ENCODE measurements around the gene VAV2.

VAV2 gene

DNA sequence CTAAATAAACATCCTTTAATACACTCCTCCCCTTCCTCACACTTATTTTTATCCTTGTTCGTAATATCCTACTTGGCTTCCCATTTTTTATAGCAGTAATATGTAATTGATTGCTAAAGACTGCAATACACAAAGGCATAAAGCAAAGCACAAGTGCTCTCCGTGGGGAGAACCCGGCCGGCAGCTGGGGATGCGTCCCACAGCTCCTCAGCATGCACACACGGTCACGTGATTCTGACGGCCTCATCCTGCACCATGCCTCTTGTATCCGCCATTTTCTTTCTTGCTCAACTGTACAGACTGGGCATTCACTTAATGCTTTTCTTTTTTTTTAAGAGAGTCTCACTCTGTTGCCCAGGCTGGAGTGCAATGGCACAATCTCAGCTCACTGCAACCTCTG lies 36.0 kb upstream of the VAV2 start:
- no peak for DNase-seq

DNA sequence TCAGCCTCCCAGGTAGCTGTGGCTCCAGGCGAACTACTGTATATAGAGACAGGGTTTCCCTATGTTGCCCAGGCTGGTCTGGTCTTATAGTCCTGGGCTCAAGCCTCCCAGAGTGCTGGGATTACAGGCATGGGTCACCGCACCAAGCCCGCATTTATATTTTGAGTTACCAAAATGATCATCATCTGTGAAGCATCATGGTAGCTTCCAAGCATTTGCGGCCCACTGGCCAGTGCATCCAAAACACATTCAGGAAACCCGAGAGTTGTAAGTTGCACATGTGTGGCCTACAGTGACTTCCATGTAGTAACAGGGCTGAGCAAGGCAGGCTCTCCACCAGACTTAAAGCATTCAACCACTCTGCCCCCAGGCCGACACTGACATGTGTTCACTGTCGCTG lies 35.4 kb upstream of the VAV2 start:
- no peak for DNase-seq

DNA sequence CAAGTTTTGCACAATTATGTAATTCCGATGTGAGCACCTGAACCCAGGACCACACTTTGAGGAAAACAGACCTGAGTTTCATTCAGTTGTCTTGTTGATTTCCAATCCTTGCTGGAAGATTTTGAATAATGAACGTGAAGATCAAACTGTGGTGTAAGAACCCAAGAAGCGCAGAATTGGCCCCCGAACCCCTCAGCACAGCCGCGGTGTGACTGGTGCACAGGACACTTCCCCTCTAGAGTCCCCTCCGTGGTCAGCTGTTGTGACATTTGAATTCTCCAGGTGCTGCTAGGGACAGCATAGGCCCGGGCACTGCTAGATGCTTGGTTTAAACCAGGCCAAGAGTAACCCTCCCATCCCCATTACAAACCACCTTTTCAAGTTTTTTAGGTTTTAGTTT lies 34.9 kb upstream of the VAV2 start:
- no peak for DNase-seq

DNA sequence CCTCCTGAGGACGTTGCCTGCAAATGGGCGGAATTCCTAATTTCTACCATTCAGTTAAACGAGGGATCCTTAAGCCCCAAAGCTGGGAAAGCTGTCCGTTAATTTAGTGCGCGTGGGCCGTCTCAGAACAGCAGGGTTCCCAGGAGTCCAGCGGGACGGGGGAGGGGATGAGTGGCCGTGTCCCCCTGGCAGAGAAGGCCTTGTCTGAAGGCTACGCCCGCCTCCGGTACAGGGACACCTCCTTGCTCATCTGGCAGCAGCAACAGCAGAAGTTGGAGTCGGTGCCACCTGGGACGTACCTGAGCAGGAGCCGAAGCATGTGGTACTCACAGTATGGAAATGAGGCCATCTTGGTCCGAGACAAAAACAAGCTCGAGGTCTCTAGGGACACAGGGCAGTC lies 34.5 kb upstream of the VAV2 start:
- DNase-seq: no peak

DNA sequence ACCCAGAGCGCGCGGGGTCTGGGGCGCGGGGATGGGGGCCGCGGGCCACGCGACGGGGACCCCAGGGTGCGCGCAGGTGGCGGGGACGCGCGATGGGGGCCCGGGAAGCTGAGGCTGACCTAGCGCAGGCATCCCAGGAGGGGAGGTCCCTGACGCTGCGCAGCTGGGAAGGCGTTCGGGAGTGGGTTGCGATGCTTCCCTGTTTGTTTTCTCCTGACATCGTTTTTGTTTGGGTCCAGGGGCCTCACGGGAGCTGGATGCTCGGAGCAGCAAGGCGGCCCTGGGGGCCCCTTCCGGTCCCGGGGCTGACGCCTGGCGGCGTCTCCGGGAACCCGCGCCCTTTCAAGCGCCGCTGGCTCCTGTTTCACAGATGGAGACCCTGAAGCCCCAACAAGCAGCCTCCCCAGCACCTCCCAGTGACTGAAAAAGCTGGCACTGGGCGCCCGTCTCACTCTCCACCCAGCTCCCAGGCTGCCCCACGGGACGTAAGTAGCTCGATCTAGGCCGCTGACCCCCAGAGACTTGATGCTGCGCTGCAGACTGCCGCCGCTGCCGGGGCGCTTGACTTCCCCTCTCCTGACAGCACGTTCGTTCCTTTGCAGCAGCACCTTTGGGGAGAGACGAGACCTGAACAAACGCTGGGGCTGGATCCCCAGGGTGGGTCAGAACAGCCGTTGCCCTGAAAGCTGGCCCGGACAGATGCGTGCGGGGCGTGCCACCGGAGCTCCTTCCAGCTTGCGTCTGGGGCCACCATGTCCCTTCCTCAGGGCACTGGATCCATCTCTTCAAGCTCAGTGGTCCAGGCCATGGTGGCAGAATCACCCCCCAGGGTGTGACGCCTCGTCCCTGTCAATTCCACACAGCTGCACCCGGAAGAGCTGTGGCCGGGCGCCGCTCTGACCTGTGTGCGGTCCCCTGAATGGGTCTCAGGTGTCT lies 33.8 kb upstream of the VAV2 start:
- peak; percentile 33 to 48 for DNase-seq

DNA sequence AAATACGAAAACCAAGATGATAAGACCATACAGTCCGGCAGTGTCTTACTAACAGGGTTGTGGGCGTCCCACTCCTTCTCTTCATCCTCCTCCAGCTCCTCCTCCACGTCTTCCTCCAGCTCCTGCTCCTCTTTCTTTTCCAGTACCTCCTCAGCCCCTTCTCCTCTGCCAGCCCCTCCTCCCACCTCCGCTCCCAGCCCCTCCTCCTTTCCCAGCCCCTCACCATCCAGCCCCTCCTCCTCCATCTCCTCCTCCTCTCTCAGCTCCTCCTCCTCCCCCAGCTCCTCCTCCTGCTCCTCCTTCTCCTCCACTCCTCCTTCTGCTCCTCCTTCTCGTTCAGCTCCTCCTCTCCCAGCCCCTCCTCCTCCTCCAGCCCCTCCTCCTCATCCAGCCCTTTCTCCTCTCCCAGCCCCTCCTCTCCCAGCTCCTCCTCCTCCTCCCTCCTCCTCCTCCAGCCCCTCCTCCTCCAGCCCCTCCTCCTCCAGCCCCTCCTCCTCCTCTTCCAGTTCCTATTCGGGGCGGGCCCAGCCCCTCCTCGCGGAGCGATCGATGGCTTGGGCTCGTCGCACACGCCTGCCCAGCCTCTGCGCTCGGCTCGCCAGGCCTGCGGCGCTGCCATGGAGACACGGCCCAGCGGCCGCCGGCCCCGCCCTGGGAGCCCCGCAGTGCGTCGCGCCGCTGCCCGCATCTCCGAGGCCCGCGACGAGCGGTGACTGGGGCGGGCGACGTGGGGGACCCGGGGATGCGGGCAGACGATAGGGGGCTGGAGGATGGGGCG lies 32.9 kb upstream of the VAV2 start, which contains the start of gene BRD3OS:
Gene BRD3OS (plus strand): TSS at position 654 of the 778 bp plus-strand sequence. CDS start 1,267 bp downstream, outside the sequence.
- DNase-seq: peak; percentile 89 to 98

DNA sequence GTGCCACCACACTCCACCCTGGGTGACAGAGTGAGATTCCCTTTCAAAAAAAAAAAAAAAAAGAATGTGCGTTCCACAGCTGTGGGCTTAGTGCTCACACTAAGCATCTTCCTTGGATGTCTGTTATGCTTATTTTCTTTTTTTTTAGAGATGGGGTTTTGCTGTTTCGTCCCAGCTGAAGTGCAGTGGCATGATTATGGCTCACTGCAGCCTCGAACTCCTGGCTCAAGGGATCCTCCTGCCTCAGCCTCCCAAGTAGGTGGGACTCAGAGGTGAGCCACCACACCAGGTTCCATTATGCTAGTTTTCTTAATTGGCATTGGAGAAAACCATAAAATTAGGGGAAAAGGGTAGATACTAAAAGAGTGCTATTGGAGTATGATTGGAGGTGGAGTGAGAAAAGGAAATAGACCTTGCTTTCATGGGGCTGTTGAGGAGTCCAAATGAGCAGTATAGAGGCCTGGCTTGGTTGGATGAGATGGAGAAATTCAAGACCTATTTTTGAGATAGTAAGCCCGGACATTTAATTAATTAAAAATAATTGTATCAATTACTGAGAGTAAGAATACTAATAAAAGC lies 32.2 kb upstream of the VAV2 start:
- no peak for DNase-seq

DNA sequence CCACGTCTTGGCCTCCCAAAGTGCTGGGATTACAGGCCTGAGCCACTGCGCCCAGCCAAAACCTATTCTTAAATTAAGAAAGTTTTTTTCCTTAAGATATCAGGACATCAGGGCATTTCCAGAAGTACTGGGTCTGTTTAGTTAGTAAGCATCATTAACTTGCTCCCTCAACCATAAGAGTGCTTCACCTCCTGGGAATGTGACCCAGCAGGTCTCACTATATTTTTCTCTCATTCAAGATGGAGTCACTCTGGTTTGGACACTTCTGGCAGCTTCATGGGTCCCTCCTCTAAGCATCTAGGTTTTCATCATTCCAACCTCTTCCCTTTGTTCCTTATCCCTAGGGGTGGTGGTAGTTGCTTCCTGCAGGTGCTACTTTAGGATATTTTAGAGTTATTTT lies 22.8 kb upstream of the VAV2 start:
- DNase-seq: no peak

DNA sequence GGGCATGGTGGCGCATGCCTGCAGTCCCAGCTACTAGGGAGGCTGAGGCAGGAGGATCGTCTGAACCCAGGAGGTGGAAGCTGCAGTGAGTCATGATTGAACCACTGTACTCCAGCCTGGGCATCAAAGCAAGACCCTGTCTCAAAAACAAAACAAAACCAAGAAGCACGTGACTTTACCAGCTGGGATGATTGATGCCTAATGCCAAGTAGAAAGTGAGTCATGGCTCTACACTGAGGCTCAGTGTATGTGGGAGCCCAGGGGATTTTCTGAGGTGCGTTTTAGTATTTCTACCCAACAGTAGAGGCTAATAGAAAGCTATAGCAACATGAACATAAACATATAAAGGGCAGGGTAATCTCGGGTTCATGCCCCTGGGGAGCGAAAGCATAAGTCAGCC lies 19.3 kb upstream of the VAV2 start:
- DNase-seq: no peak

DNA sequence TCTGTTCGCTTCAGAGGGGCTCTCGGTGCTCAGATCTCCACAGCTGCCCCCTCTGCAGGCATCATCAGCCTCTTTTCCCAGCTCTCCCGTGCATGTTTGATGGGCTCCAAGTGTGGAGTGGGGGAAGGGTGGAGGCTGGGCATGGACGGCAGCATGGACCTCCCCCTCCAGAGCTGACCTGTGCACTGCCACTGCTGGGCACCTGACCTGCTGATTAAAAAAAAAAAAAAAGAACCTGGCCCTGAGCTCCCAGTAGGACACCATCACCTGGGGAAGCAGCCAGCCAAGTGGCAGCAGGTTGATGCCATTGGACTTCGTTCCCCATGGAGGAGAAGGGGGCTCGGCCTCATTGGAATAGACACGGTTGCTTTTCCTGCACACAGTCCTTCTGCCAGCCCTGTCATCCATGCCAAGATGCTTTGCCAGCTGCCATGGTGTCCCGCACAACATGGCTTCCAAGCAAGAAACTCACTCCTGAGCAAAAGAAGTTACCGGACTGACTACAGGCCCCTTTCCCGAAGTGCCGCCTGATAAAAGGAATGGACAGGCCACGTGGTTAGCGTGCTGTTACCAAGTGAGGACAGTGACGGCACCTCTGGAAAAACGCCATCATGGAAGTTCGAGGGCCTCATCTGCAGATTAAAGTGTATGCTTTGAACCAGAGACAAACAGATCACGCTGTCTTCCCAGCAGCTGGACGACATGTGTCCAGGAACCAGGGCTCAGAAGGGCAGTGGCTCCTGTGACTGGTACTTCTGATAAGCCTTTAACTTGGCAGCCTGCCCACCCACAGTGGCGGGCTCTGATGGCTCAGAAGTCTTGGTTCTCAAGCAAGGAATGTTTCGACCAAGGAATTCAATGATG lies 18.4 kb upstream of the VAV2 start:
- no peak for DNase-seq

DNA sequence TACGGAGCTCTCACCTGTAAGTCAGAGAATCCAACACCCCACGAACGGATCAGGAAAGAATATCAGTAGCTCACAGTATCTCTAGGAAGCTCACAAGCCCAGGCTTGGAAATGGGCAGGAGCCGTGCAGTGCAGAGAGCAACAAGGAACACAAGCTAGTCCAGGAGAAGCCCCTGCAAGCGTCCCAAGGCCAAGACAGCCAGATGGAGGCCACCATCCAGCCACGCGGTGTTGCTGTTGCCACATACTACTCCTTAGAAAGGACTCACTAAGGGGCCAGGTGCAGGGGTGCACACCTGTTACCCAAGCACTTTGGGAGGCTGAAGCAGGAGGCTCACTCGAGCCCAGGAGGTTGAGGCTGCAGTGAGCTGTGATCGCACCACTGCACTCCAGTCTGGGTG lies 15.4 kb upstream of the VAV2 start:
- no peak for DNase-seq

DNA sequence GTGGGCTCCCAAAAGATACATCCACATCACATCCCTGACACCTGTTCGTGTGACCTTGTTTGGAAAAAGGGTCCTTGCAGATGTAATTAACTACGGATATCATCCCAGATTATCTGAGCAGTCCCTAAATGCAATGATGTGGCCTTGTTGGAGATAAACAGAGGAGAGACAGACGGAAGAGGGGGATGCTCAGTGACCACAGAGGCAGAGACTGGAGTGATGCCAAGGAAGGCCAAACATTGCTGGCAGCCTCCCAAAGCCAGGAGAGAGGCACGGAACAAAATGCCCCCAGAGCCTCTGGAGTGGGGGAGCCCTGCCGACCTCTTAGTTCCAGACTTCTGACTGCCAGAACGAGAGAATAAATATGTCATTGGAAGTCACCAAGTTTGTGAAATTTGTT lies 15.0 kb upstream of the VAV2 start:
- DNase-seq: no peak

DNA sequence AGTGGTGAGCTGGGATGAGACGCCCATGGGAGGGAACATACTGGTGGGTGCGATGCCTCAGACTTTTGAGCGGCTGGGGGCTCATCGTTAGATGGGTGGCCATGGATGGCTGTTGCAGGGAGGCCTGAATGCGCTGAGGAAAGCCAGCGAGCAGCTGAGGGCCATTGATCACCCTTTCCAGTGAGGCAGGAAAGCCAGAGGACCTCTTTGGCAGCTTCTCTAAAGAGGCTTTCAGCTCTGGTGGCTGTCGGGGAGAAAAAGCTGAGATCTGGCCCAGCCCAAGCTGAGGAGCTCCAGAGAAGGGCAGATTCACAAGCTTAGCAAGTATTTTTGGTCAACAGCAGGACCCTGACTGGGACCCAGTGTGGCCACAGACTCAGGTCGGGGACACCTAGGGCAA lies 13.3 kb upstream of the VAV2 start:
- DNase-seq: no peak

DNA sequence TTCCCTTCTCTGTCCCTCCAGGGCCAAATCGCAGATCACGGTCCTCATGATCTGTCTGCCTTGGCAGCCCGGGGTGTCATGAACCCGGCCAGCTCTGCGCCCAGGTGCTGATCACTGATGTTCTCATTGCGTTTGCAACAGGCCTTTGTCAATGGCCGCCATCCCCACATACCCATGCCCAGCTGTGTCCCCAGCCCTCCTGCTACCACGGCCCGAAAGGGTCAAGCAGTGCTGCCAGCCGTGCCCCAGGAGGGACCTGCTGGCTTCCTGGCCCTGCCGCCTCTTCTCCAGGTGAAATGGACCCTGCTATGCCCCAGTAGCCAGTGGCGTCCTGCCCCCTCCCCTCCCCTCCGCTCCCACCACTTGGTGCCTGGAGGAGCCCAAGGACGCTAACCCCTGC lies 12.8 kb upstream of the VAV2 start:
- DNase-seq: no peak

DNA sequence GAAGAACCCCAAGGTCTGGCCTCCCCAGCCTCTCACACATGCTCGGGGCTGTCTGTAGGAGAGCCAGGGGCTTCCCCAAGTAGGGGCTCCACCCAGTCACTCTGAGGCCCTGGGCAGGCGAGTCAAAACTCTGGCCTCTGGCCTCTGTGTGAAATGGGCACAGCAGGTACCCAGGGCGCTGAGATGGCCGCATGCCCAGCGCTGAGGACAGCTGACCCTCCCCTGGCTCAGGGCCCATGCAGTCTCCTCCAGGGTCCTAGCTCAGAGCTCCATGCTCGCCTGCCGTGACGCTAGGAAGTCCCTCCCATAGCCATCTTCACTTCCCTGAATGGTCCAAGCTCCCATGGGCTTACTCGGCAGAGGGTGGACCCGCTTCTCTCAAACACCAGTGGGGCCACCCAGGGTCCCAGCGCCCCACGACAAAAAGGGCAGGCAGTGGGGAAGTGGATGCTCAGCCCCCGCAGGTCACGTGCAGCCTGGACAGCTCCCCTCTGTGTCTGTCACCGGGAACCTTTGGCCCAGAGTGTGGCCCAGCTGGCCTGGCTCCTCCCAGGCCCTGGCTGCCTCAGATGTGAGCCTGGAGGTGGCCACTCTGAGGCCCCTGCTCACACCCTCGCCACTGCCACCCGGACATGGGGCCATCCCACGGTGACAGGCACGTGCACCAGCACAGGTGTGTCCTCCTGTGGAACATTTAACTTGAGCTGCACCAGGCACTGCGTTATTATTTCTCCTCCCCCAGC lies 12.2 kb upstream of the VAV2 start:
- DNase-seq: no peak

DNA sequence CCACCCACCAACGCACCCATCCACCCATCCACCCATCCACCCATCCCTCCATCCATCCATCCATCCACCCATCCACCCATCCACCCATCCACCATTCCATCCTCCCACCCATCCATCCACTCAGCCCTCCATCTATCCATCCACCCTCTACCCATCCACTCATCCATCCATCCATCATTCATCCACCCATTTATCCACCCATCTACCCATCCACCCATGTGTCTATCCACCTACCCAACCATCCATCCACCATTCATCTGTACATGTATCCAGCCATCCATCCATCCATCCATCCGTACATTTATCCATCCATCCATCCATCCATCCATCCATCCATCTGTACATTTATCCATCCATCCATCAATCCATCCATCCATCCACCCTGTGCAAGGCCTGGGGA lies 11.1 kb upstream of the VAV2 start:
- DNase-seq: no peak

DNA sequence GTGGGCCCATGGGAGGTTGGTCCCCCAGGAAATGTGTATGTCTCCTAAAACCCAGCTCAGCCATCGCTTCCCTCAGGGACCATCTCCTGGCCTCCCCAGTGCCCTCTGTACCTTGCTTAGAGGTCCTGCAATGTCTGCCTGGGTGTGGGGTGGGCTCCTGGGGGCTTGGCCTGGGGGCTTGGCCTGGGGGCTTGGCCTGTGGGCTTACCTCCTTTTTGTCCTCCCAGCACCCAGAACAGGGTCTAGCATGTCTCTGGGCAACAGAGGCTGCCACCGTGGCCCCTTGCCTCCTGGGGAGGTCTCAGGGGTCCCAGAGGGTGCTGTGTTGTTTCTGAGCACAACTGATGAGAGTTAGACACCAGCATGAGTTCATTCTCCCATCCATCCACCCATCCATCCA lies 10.7 kb upstream of the VAV2 start:
- DNase-seq: no peak

DNA sequence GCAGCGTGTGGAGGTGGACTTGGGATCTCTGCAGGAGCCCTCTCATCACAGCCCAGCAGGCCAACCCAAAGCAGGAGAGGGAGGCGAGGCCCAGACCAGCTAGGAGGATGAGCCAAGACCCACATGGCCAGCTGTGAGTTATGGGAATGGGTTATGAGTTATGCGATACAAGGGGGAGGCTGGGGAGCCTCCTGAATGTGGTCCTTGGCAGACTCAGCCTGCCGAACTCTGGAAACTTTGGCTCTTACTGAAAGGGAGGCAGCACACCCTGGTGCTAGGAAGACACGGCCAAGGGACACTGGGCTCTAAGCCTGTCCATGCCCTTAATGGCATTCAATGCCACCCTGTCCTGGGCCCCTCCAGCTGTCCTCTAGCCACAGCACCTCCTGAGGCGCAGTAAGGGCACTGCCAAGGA lies 7.7 kb upstream of the VAV2 start:
- DNase-seq: no peak

DNA sequence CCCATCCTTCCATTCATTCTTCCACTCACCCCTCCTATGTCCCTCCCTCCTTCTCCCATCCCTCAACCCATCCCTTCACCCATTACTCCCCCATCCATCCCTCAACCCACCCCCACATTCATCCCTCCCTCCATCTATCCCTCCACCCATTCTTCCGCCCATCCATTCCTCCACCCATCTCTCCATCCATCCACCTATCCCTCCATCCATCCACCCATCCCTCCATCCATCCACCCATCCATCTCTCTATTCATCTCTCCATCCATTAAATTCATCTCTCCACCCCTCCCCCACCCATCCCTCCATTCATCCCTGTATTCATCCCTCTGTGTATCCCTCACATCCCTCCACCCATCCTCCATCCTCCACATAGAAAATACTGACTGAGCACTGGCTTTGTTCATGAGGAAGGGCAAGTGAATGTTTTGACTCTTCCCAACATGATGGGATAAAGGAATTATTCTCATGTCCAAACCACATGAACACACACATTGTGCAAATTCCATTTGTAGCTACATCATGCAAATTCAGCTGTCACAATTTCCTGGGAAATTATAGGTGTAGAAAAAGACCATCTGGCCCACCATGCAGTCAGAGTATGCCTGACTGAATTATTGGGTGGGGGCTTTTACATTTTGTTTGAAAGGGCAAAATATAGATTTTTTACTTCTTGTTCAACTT lies 6.9 kb upstream of the VAV2 start:
- no peak for DNase-seq

DNA sequence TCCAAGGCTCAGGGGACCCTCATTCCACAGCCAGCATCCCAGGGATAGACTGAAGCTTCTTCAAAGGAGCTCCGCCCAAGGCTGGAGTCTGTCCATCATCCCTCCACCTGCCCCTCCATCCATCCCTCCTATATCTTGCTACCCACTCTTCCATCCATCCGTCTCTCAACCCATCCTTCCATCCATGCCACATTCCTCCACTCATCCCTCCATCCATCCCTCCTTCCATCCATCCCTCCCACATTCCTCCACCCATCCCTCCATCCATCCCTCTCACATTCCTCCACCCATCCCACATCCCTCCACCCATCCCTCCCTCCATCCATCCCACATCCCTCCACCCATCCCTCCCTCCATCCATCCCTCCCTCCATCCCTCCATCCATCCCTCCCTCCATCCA lies 5.5 kb upstream of the VAV2 start:
- DNase-seq: no peak
